WTC11 (cell line): ENCODE measurements around the gene CPNE4.

Source experiments
- CREB1 ChIP-seq: sonication (generic); formaldehyde crosslinking; IDR thresholded peaks from 2 replicates; pipeline ENCODE4 v1.8.0; 2023; ENCODE audit warnings: mild to moderate bottlenecking, missing genetic modification reagents
- TF ChIP-seq, protein P1 (sequence below): fragments of 200-600 bp; IDR thresholded peaks from 2 replicates; pipeline ENCODE4 v1.8.0; 2022; ENCODE audit warnings: antibody characterized with exemption

DNA sequence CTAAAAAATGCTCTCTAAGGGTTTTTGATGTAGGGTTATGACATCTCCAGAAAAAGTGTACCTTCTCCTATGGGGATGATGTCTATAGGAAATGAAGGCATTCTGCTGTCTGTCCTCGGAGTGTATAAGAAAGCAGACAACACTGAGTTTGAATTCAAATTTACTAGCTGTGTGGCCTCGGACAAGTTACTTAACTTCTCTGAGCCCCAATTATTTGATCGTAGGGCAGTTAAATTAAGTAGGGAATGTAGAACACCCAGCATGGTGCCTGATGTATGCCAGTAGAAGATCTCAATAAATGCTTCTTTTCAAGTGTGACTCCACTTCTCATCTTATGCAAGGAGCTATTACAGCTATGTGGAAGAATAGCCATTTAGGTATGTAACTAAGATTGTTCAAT, 184.6 kb downstream of the CPNE4 start:
- TF ChIP-seq, protein P1, sequence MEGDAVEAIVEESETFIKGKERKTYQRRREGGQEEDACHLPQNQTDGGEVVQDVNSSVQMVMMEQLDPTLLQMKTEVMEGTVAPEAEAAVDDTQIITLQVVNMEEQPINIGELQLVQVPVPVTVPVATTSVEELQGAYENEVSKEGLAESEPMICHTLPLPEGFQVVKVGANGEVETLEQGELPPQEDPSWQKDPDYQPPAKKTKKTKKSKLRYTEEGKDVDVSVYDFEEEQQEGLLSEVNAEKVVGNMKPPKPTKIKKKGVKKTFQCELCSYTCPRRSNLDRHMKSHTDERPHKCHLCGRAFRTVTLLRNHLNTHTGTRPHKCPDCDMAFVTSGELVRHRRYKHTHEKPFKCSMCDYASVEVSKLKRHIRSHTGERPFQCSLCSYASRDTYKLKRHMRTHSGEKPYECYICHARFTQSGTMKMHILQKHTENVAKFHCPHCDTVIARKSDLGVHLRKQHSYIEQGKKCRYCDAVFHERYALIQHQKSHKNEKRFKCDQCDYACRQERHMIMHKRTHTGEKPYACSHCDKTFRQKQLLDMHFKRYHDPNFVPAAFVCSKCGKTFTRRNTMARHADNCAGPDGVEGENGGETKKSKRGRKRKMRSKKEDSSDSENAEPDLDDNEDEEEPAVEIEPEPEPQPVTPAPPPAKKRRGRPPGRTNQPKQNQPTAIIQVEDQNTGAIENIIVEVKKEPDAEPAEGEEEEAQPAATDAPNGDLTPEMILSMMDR: no peak
- TF ChIP-seq CREB1 (CRISPR knock-in tag): no peak
